NOMO-1 (cell line): ENCODE measurements around the gene RAB4A.
A peak's percentile ranks its signal among the peaks of the same experiment; 100 is the strongest.
"Not testable (repeated sequence)": the region's sequence is repeated elsewhere in the genome, so short reads cannot be mapped to it uniquely, and the experiment has no call there.

Source experiments
- DNase-seq, 2 experiments: peaks; one replicate each; lab custom pipeline; 2025; ENCODE audit not compliant: unreplicated experiment in 2 of 2; lab: John Stamatoyannopoulos, UW

RAB4A gene

GRCh38 chr1:229271448-229272159 lies 693 bp downstream of the RAB4A start:
- DNase-seq, result peak; percentile 22 to 46

GRCh38 chr1:229272164-229273158 lies 1.6 kb downstream of the RAB4A start:
- DNase-seq, result peak; percentile 42 to 66

GRCh38 chr1:229273507-229274232 lies 2.8 kb downstream of the RAB4A start:
- DNase-seq, result no peak

GRCh38 chr1:229275005-229275404 lies 4.1 kb downstream of the RAB4A start:
- DNase-seq, result no peak

GRCh38 chr1:229278120-229278741 lies 7.3 kb downstream of the RAB4A start:
- DNase-seq, result no peak

GRCh38 chr1:229279242-229279641 lies 8.3 kb downstream of the RAB4A start:
- no peak for DNase-seq

- no peak for DNase-seq
Observed at GRCh38 chr1:229280037-229280828, 9.3 kb downstream of the RAB4A start.

GRCh38 chr1:229280921-229281320 lies 10.0 kb downstream of the RAB4A start:
- no peak for DNase-seq

- no peak for DNase-seq
Observed at GRCh38 chr1:229281339-229281926, 10.5 kb downstream of the RAB4A start.

- no peak for DNase-seq
Observed at GRCh38 chr1:229282295-229282823, 11.4 kb downstream of the RAB4A start.

GRCh38 chr1:229283183-229283611 lies 12.3 kb downstream of the RAB4A start:
- DNase-seq, result no peak

GRCh38 chr1:229284887-229285286 lies 14.0 kb downstream of the RAB4A start:
- DNase-seq, result no peak

GRCh38 chr1:229285440-229285839 lies 14.5 kb downstream of the RAB4A start:
- DNase-seq, result no peak

- DNase-seq, result no peak
Observed at GRCh38 chr1:229286099-229286766, 15.3 kb downstream of the RAB4A start.

GRCh38 chr1:229287267-229287666 lies 16.4 kb downstream of the RAB4A start:
- no peak for DNase-seq

- DNase-seq, result no peak
Observed at GRCh38 chr1:229288516-229288915, 17.6 kb downstream of the RAB4A start.

GRCh38 chr1:229291686-229292085 lies 20.8 kb downstream of the RAB4A start:
- DNase-seq, result not testable (repeated sequence)

- no peak for DNase-seq
Observed at GRCh38 chr1:229293528-229294204, 22.8 kb downstream of the RAB4A start.
